Smooth muscle cell (in vitro differentiated cells): ENCODE measurements around the gene F7. TPM values are rescaled to one million over a fixed set of nuclear protein-coding genes. Genes with fewer than 3 reads are reported as not detected.

Experiments
- DNase-seq: peaks from one replicate; lab custom pipeline; 2025; ENCODE audit not compliant: unreplicated experiment; lab: John Stamatoyannopoulos, UW
- H2AFZ ChIP-seq: fragments of 200-600 bp; sonication (generic); 2 replicates; pipeline ENCODE4 v1.6.0; 2016; ENCODE audit warnings: antibody characterized with exemption, low read depth, mild to moderate bottlenecking
- H3F3A ChIP-seq: fragments of 200-600 bp; sonication (generic); 2 replicates; pipeline ENCODE4 v1.6.0; 2017; ENCODE audit warnings: antibody characterized with exemption, low read depth
- H3K27ac ChIP-seq: fragments of 200-600 bp; sonication (generic); 2 replicates; pipeline ENCODE4 v1.5.1; 2016; ENCODE audit warnings: low read depth, mild to moderate bottlenecking
- H3K27me3 ChIP-seq: fragments of 200-600 bp; sonication (generic); 2 replicates; pipeline ENCODE4 v1.6.1; 2016; ENCODE audit warnings: low read depth, mild to moderate bottlenecking
- H3K36me3 ChIP-seq: fragments of 200-600 bp; sonication (generic); 2 replicates; pipeline ENCODE4 v1.5.1; 2016; ENCODE audit warnings: low read depth
- H3K4me1 ChIP-seq: fragments of 200-600 bp; sonication (generic); 2 replicates; pipeline ENCODE4 v1.5.1; 2016; ENCODE audit warnings: low read depth
- H3K4me2 ChIP-seq: fragments of 200-600 bp; sonication (generic); 2 replicates; pipeline ENCODE4 v1.6.0; 2016; ENCODE audit warnings: mild to moderate bottlenecking
- H3K4me3 ChIP-seq: fragments of 200-600 bp; sonication (generic); 2 replicates; pipeline ENCODE4 v1.5.1; 2016; ENCODE audit warnings: mild to moderate bottlenecking
- H3K79me2 ChIP-seq: fragments of 200-600 bp; sonication (generic); 2 replicates; pipeline ENCODE4 v1.6.0; 2016; ENCODE audit warnings: low read depth, mild to moderate bottlenecking
- H3K9ac ChIP-seq: fragments of 200-600 bp; sonication (generic); 2 replicates; pipeline ENCODE4 v1.6.0; 2016; ENCODE audit warnings: low read depth
- H3K9me3 ChIP-seq: fragments of 200-600 bp; sonication (generic); replicated peaks from 2 replicates; pipeline ENCODE4 v1.5.1; 2016; ENCODE audit warnings: low read depth
- H4K20me1 ChIP-seq: fragments of 200-600 bp; sonication (generic); 2 replicates; pipeline ENCODE4 v1.6.0; 2016; ENCODE audit warnings: low read depth
- CTCF ChIP-seq: fragments of 200-600 bp; sonication (generic); IDR thresholded peaks from 2 replicates; pipeline ENCODE4 v1.5.1; 2017; ENCODE audit warnings: borderline replicate concordance, mild to moderate bottlenecking, antibody characterized with exemption; ENCODE audit not compliant: insufficient read depth, poor library complexity, severe bottlenecking
- WGBS: methylation state at CpG from one replicate; pipeline ENCODE4 v1.1.7; 2016; ENCODE audit warnings: low lambda C conversion rate; 5-methylcytosine and 5-hydroxymethylcytosine counted together
- polyA plus RNA-seq: library from polyadenylated mRNA; unstranded; fragments of >200 nt; fragmentation: Nextera tagmentation; extraction: Ambion mirVana; gene quantifications from 2 replicates; pipeline ENCODE4 v1.2.1, GENCODE V29; 2016
- total RNA-seq: library from RNA; depleted of rRNA; stranded (reverse); fragments of >200 nt; gene quantifications from 2 replicates; pipeline ENCODE4 v1.2.3, GENCODE V29; 2014

F7 gene
- total and polyA plus RNA-seq, 2 experiments from 2014 or later: 0.63 to 1.7 TPM

- H3K27ac ChIP-seq: no peak overlapping the region
- H3F3A ChIP-seq: no peaks in the 10 kb centered on the region
- no peaks in the 10 kb centered on the region for H3K36me3 ChIP-seq
- H4K20me1 ChIP-seq: no peaks in the 10 kb centered on the region
- H3K79me2 ChIP-seq: no peaks in the 10 kb centered on the region
- DNase-seq: no peak
- H3K4me3 ChIP-seq: no peak overlapping the region
- H3K9ac ChIP-seq: no peak overlapping the region
- H3K27me3 ChIP-seq: no peaks in the 10 kb centered on the region
- H3K4me2 ChIP-seq: no peak overlapping the region
- no peak for TF ChIP-seq CTCF
- H3K9me3 ChIP-seq: no peaks in the 10 kb centered on the region
- WGBS: 93% methylated on average over 17 of the region's 17 CpGs
- no peaks in the 10 kb centered on the region for H3K4me1 ChIP-seq
- no peak overlapping the region for H2AFZ ChIP-seq
Measured at GRCh38 chr13:113088691-113089020, 16.9 kb upstream of the F7 start.

GRCh38 chr13:113089693-113090414, 15.7 kb upstream of the F7 start:
- no peak for TF ChIP-seq CTCF
- Histone ChIP-seq H3K4me3 (no peak overlapping the region), H3K4me1 (no peaks in the 10 kb centered on the region), H3K36me3 (no peaks in the 10 kb centered on the region), H4K20me1 (no peaks in the 10 kb centered on the region), H3K9ac (no peak overlapping the region), H3K27me3 (no peaks in the 10 kb centered on the region), H3K27ac (no peak overlapping the region), H3K79me2 (no peaks in the 10 kb centered on the region), H3F3A (no peaks in the 10 kb centered on the region), H3K4me2 (no peak overlapping the region), H3K9me3 (no peaks in the 10 kb centered on the region), H2AFZ (no peak overlapping the region)
- WGBS: 66% methylated on average over 36 of the region's 36 CpGs
- no peak for DNase-seq

- no peaks in the 10 kb centered on the region for H3K4me1 ChIP-seq
- H3F3A ChIP-seq: no peaks in the 10 kb centered on the region
- H3K27ac ChIP-seq: no peak overlapping the region
- no peaks in the 10 kb centered on the region for H3K27me3 ChIP-seq
- no peak overlapping the region for H3K4me2 ChIP-seq
- no peak overlapping the region for H3K9ac ChIP-seq
- H3K9me3 ChIP-seq: no peaks in the 10 kb centered on the region
- H2AFZ ChIP-seq: no peak overlapping the region
- WGBS: 67% methylated on average over 13 of the region's 13 CpGs
- H3K79me2 ChIP-seq: no peaks in the 10 kb centered on the region
- H3K4me3 ChIP-seq: no peak overlapping the region
- DNase-seq: no peak
- no peak for TF ChIP-seq CTCF
- H4K20me1 ChIP-seq: no peaks in the 10 kb centered on the region
- H3K36me3 ChIP-seq: no peaks in the 10 kb centered on the region
Measured at GRCh38 chr13:113090415-113090770, 15.2 kb upstream of the F7 start.

- Histone ChIP-seq H3K4me3 (no peak overlapping the region), H3K36me3 (no peaks in the 10 kb centered on the region), H4K20me1 (no peaks in the 10 kb centered on the region), H3K9ac (no peak overlapping the region), H3K79me2 (no peaks in the 10 kb centered on the region), H3K9me3 (no peaks in the 10 kb centered on the region), H3F3A (no peaks in the 10 kb centered on the region), H3K4me1 (no peaks in the 10 kb centered on the region), H3K27ac (no peak overlapping the region), H3K4me2 (no peak overlapping the region), H2AFZ (no peak overlapping the region), H3K27me3 (no peaks in the 10 kb centered on the region)
- no peak for TF ChIP-seq CTCF
- 92% methylated on average over 24 of the region's 24 CpGs for WGBS
- DNase-seq: no peak
Measured at GRCh38 chr13:113090806-113091205, 14.8 kb upstream of the F7 start.
